H7 (cell line): ENCODE results near the gene RBFOX1. TPM values are rescaled to one million over a fixed set of nuclear protein-coding genes. Genes with fewer than 3 reads are reported as not detected.

Source experiments
- DNase-seq: peaks from one replicate; pipeline ENCODE4 v3.0.0; 2012
- H3K27me3 ChIP-seq: 2 replicates; pipeline ENCODE4 v1.6.0; 2011; ENCODE audit warnings: mild to moderate bottlenecking, low read length; ENCODE audit not compliant: control insufficient read depth, insufficient read depth
- H3K36me3 ChIP-seq: replicated peaks from 2 replicates; pipeline ENCODE4 v1.5.1; 2011; ENCODE audit warnings: low read length; ENCODE audit not compliant: control insufficient read depth, insufficient read depth
- H3K4me3 ChIP-seq: 2 replicates; pipeline ENCODE4 v1.5.1; 2011; ENCODE audit warnings: low read depth, mild to moderate bottlenecking, control low read depth, low read length, moderate library complexity; ENCODE audit not compliant: insufficient read depth
- total RNA-seq: library from RNA; depleted of rRNA; stranded (reverse); fragments of >200 nt; shearing (Covaris generic); gene quantifications from 2 replicates; pipeline ENCODE4 v1.2.3, GENCODE V29; 2014

RBFOX1 gene
- total RNA-seq, 1 experiment from 2014 or later = 0.14 TPM

DNA sequence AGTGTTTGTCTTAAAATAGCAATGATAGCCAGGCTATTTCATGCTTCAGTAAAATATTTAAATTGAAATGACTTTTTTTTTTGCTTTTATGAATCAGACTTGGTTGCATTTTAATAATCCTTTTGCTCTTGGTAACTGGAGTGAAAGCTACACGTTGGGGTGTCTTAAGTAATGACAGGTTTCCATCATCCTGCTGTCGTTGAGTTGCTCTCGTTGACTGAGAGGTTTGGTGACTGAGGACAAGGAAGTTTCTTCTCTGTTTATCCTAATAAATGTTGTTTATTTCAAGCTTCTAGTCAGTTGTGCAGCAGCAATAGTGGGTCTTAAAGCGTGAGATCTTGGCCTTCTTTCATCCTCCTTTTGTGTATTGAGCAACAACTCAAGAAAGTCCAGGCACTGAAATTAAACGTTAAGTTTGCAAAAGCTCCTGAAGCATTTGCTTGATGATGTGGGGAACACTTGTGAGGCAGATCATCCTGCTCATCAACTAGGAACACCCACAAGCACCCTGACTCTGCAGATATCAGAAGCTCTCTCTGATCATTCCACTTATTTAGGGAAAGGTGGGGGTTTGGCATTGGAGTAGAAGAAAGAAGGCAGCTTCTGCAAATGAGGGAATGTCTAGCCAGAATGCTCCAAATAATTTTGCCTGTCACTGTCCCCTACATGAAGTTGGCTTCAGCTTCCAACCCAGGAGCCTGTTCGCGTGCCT, 179.1 kb downstream of the RBFOX1 start:
- no peak for DNase-seq
- Histone ChIP-seq H3K4me3 (no peak overlapping the region), H3K36me3 (no peaks in the 10 kb centered on the region), H3K27me3 (no peaks in the 10 kb centered on the region)

DNA sequence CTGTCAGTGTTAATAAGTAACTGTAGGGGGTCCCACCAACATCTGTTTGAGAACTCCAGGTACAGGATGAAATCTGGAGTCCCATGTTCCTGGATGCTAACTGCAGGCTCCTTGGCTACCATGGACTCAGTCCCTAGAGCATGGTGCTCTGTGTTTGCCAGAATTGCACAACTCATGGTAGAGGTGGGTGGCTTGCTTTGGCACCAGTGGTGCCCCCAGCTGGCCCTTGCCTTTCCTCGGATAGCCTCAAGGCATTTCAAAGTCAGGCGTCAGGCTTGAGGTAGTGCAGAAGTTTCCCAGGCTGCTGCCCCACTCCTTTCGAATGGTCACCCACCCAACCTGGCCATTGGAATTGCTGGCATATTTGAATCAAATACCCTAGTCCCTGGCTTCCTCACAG, 179.9 kb downstream of the RBFOX1 start:
- no peak overlapping the region for H3K4me3 ChIP-seq
- H3K36me3 ChIP-seq = no peaks in the 10 kb centered on the region
- no peaks in the 10 kb centered on the region for H3K27me3 ChIP-seq
- no peak for DNase-seq

DNA sequence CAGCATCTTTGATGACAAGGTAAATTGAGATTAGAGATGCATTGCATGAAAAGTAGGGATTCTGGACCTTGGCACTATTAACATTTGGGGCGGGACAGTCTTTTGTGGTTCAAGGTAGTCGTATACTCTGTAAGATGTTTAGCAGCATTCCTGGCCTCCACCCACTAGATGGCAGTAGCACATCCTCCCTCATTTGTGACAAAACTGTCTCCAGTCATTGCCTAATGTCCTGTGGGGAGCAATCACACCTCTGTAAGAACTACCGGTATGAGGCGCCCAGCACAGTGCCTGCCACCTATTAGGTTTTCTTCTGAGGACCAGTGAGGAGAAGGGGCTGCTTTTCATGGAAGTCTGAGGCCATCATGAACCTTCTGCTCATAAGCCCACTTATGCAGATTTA, 180.8 kb downstream of the RBFOX1 start:
- Histone ChIP-seq H3K27me3 (no peaks in the 10 kb centered on the region), H3K4me3 (no peak overlapping the region), H3K36me3 (no peaks in the 10 kb centered on the region)
- peak; percentile 61 for DNase-seq

DNA sequence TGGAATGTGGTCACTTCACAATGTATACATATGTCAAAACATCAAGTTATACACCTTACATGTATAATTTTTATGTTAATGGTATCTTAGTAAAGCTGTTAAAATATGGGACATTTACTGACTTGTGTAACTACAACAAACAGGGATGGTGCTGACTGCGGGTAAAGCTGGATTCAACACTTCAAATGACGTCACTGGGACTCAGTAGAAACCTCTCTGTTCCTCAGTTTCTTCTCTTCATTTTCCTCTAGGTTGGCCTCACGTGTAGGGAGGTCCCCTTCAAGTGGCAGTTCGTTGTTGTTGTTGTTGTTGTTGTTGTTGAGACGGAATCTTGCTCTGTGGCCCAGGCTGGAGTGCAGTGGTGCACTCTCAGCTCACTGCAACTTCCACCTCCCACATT, 182.9 kb downstream of the RBFOX1 start:
- DNase-seq = no peak
- no peaks in the 10 kb centered on the region for H3K27me3 ChIP-seq
- no peak overlapping the region for H3K4me3 ChIP-seq
- no peaks in the 10 kb centered on the region for H3K36me3 ChIP-seq

DNA sequence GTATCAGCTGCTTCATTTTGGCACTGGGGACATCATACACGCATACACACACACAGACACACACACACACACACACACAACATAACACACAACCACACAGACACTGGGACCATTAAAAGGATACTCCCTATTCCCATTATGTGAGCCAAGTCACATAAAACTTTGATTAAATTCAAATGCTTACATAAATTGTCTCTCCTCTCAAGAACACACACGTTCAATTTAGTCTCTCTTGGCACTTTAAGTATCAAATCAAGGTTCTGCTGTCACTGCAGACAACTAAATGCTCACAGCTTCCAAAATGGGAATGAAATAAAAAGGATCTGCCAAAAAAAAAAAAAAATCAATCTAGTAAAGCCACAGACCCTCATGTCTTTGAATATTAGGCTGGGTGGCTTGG, 184.9 kb downstream of the RBFOX1 start:
- DNase-seq = no peak
- Histone ChIP-seq H3K36me3 (no peaks in the 10 kb centered on the region), H3K27me3 (no peaks in the 10 kb centered on the region), H3K4me3 (no peak overlapping the region)

DNA sequence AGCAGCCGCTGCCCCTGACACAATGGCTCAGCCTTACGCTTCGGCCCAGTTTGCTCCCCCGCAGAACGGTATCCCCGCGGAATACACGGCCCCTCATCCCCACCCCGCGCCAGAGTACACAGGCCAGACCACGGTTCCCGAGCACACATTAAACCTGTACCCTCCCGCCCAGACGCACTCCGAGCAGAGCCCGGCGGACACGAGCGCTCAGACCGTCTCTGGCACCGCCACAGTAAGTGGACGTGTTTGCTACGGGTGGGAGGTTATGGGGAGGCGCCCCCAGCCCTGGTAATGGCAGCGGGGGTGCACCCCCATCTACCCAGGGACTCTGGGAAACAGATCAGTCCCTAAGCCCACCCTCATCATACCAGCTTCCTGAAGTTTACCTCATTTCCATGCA, 185.5 kb downstream of the RBFOX1 start:
- Histone ChIP-seq H3K27me3 (no peaks in the 10 kb centered on the region), H3K4me3 (no peak overlapping the region), H3K36me3 (no peaks in the 10 kb centered on the region)
- DNase-seq = no peak

DNA sequence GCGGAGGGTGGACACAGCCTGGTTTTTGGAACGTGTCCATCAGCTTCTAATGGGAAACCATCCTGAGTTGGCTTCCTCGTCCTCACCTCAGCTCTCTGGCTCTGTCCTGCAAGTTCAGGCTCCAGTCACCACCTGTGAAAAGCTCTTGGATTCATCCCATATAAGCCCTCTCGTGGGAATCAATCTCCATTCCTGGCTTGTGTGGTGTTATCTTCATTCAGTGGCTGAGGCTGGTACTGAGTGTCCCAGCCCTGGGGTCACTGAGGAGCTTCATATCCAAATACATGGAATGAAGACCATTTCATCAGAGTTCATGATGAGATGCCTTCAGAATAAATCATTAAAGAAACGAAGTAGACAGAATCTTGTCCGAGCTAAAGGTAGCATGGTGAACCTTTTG, 189.2 kb downstream of the RBFOX1 start:
- no peaks in the 10 kb centered on the region for H3K27me3 ChIP-seq
- no peak for DNase-seq
- H3K36me3 ChIP-seq = no peaks in the 10 kb centered on the region
- H3K4me3 ChIP-seq = no peak overlapping the region

DNA sequence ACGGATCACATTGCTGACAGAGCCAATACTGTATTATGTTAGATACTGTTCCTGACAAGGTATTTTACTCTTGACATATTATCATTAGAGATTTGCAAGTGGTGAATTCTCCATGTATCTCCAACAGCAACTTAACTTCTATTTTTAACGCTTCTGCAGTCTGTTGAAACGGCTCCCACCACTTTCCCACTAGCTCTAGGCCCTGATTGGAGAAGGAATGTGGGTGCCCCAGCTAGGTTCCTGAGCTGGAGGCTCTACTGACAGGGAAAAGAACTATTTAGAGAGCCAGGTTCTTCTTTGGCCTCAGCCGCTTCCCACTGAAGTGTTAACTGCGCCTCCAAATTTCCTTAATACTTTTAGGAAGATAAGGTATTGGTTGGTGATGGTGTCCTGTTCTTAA, 191.8 kb downstream of the RBFOX1 start:
- Histone ChIP-seq H3K27me3 (no peaks in the 10 kb centered on the region), H3K4me3 (no peak overlapping the region), H3K36me3 (no peaks in the 10 kb centered on the region)
- no peak for DNase-seq

DNA sequence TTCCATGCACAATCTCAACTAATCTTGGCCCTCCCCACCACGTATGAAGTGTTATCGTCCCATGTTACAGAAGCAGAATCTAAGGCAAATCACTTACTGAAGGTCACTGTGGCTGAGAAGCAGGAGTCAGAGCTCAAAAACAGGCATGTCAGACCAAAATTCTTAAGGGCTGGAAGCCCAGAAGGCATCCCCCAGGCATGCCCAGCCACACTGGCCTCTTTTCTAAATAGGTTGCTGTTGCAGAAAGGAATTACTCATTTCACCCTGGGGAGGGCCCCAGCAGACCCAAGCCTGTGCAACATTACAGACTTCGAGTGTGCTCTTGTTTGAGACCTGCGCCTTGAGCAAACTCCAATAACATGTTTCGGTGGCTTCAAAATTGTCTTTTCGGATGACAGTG, 194.1 kb downstream of the RBFOX1 start:
- Histone ChIP-seq H3K36me3 (no peaks in the 10 kb centered on the region), H3K4me3 (no peak overlapping the region), H3K27me3 (no peaks in the 10 kb centered on the region)
- DNase-seq = no peak

DNA sequence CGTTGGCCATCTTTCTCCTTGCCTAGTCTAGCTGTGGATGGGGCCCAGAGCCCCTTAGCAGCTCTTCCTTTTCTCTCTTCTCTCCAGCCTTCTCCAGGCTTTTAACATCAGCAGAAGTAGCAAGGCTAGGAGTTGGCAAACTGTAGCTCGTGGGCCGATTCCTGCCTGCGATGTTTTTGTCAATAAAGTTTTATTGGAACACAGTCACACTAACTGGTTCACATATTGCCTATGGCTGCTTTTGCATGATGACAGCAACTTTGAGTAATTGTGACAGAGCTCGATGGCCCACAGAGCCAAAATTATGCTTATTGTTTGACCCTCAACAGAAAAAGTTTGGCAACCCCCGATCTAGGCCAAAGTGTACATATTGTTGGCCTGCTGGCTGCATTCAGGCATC, 199.9 kb downstream of the RBFOX1 start:
- no peak for DNase-seq
- Histone ChIP-seq H3K4me3 (no peak overlapping the region), H3K36me3 (no peaks in the 10 kb centered on the region), H3K27me3 (no peaks in the 10 kb centered on the region)

DNA sequence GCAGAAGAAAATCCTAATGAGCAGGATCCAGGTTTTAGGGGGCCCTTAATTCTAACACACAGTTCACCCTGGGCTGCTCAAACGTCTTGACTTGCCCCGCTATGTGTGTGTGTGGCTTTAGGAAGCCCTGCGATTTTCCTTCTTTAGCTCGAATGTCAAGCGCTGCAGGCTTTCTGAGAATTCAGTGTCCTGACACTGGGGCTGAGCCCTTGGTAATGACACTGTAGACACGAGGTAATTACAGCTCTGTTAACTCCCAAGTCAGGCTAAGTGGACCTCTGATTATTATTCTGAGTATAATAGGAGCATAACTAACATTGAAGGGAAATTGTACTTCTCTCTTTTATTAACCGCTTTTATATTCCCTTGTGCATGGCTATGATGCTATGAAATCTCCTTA, 202.1 kb downstream of the RBFOX1 start:
- DNase-seq = no peak
- Histone ChIP-seq H3K4me3 (no peak overlapping the region), H3K36me3 (no peaks in the 10 kb centered on the region), H3K27me3 (no peaks in the 10 kb centered on the region)

DNA sequence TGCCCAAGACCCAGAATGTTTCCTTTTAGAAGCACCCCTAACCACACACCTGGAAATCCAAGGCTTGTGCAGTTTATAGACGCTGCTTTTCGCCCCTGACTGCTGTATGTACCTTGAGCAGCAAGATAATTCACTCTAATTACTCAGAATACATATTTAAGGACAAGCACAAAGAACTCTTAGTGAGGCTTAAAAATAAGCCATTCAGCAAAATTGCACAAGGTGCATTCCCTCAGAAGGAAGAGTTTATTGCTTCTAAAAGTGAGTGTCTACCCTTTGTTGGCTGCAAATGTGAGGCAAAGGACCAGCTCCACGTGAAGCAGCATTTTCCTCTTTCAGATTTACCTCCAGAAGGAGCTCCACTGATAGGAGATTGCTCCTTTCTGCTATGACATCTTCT, 208.4 kb downstream of the RBFOX1 start:
- no peak for DNase-seq

DNA sequence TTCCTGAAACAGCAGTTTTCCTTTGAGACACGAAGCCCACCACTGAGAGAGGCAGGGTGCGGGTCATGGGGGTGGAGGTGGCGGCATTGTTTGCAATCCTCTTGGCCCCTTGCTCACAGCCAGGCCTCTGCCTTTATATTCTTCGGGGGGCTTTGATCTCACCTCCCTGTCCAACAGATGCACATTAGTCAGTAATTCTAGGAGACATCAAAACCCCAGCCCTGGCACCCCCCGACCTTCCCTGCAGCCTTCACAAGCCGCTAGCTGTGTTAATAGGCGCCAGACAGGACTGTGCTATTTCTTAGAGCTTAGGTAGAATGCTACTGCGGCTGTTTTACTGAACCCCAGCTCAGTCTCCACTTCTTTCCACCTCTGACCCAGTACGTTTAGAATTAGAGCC, 212.6 kb downstream of the RBFOX1 start:
- DNase-seq = no peak
- H3K4me3 ChIP-seq = no peak overlapping the region
- H3K27me3 ChIP-seq = no peaks in the 10 kb centered on the region
- H3K36me3 ChIP-seq = no peaks in the 10 kb centered on the region

More for the DNA sequence above, 208.4 kb downstream of the RBFOX1 start:
- Histone ChIP-seq H3K4me3 (no peak overlapping the region), H3K27me3 (no peaks in the 10 kb centered on the region), H3K36me3 (no peaks in the 10 kb centered on the region)

DNA sequence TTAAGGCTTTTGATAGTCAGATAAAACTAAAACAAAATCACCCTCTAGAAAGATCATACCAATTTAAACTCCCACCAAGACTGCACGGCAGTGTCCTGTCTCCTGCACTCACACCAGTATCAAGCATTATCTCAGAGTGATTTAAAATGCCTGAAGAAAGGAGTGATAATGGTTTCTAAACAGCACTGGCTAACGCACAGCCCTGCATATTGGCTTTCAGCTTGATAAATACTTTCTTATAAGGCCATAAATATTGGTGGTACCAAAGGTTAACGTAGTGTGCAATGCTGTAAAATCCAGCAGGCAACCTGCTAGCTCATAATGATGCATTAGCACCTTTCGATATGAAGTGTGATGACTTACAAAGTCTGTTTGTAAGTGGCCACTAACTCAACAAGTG, 214.3 kb downstream of the RBFOX1 start:
- Histone ChIP-seq H3K36me3 (no peaks in the 10 kb centered on the region), H3K4me3 (no peak overlapping the region), H3K27me3 (no peaks in the 10 kb centered on the region)
- no peak for DNase-seq

DNA sequence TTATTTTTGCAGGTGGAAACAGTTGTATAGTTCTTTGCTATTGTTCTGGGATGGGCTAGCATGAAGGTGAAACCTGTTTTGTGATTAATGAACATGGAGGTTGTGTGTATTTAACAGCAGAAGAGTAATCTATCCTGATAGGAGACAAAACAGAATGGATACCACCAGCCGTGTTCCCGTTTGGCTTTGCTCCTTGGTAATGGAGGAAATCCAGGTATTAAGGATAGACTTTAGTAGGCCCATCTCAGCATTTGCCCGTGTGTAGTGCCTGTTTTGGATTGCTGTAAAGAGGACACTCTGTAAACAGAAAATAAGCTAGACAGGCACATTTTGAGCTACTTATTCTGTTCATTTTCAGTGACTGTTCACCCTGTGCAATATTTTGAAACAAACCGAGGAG, 215.1 kb downstream of the RBFOX1 start:
- no peaks in the 10 kb centered on the region for H3K27me3 ChIP-seq
- DNase-seq = no peak
- H3K4me3 ChIP-seq = no peak overlapping the region
- no peaks in the 10 kb centered on the region for H3K36me3 ChIP-seq

DNA sequence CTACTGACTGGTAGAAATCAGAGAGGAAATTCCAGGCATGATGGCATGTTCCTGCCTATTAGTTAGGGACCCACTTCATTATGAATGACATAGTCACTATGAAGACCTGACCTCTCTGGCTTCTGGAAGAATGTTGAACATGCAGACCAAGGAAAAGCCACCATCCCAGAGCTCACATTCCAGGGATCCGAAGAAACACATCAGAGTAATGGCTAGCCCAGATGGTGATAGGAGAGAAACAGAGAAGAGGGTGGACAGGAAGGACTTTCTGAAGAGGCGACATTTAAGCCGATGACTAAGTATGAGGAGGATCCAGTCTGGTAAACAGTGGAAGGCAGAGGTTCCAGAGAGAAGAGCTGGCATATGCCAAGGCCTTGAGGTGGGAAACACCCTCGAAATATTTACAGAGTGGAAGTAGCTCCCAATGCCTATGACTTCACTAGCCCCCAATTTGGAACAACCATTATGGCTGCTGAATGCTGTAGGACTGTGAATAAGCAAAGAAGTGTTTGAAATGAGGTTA, 216.2 kb downstream of the RBFOX1 start:
- Histone ChIP-seq H3K4me3 (no peak overlapping the region), H3K27me3 (no peaks in the 10 kb centered on the region), H3K36me3 (no peaks in the 10 kb centered on the region)
- no peak for DNase-seq
